Choroid plexus epithelial cell (primary cell): ENCODE data around the gene FOXE1.
A peak's percentile ranks its signal among the peaks of the same experiment; 100 is the strongest.

ENCODE experiments used
- DNase-seq: peaks from one replicate; pipeline ENCODE4 v3.0.0-alpha.2; 2010; ENCODE audit warnings: low read depth
- H3K4me3 ChIP-seq: 2 replicates; pipeline ENCODE4 v1.5.1; 2011; ENCODE audit warnings: low read depth, mild to moderate bottlenecking, control low read depth, low read length, moderate library complexity
- CTCF ChIP-seq: conservative IDR thresholded peaks from 2 replicates; pipeline ENCODE4 v1.5.1; 2011; ENCODE audit warnings: low read depth, mild to moderate bottlenecking, control low read depth, inconsistent platforms, low read length, moderate library complexity

The FOXE1 gene

GRCh38 chr9:97873425-97873824 lies 20.4 kb downstream of the FOXE1 start:
- no peak overlapping the region for H3K4me3 ChIP-seq
- TF ChIP-seq CTCF: no peak
- DNase-seq: no peak

- peak; percentile 15 for DNase-seq
- TF ChIP-seq CTCF: no peak
- no peak overlapping the region for H3K4me3 ChIP-seq
These were observed 20.9 kb downstream of the FOXE1 start for GRCh38 chr9:97873882-97874281.

- no peak for TF ChIP-seq CTCF
- no peak for DNase-seq
- H3K4me3 ChIP-seq: no peak overlapping the region
These were observed 21.6 kb downstream of the FOXE1 start for GRCh38 chr9:97874624-97875023.

- H3K4me3 ChIP-seq: no peak overlapping the region
- no peak for TF ChIP-seq CTCF
- DNase-seq: no peak
These were observed 22.1 kb downstream of the FOXE1 start for GRCh38 chr9:97875111-97875510.

GRCh38 chr9:97876061-97876460 lies 23.0 kb downstream of the FOXE1 start:
- no peak for TF ChIP-seq CTCF
- no peak overlapping the region for H3K4me3 ChIP-seq
- DNase-seq: no peak

GRCh38 chr9:97880336-97880735 lies 27.3 kb downstream of the FOXE1 start:
- DNase-seq: no peak
- no peak for TF ChIP-seq CTCF
- no peak overlapping the region for H3K4me3 ChIP-seq

- no peak overlapping the region for H3K4me3 ChIP-seq
- TF ChIP-seq CTCF: peak; percentile 76
- peak; percentile 35 for DNase-seq
These were observed 37.2 kb downstream of the FOXE1 start for GRCh38 chr9:97889941-97890887.
